ENCODE data around the gene DTD1. TPM values are rescaled to one million over a fixed set of nuclear protein-coding genes. Genes with fewer than 3 reads are reported as not detected.

Gene DTD1
- total and polyA plus RNA-seq, 2 of the 13 experiments (the other 11 are each of a cell fraction or from before 2014, with no cell fraction given): 41.2 to 79.3 TPM

- 42% methylated on average over 9 of the region's 9 CpGs for WGBS (ENCODE audit: low lambda C conversion rate)
- ATAC-seq (no peak), FAIRE-seq (no peak), DNase-seq (ENCODE audit: low spot score) (no peak)
- Histone ChIP-seq H3K4me3 (replicated peaks in 1 of 3; ENCODE audit: insufficient read depth in 1 of 3, low read depth in 2 of 3, low read length in 3 of 3) (no peak overlapping the region), H3K4me1 (ENCODE audit: insufficient read depth, low read length) (no peaks in the 10 kb centered on the region), H4K20me1 (ENCODE audit: insufficient read depth, low read length) (no peaks in the 10 kb centered on the region), H3K36me3 (replicated peaks in 1 of 2; ENCODE audit: control insufficient read depth in 1 of 2, insufficient read depth in 2 of 2, low read length in 2 of 2) (no peaks in the 10 kb centered on the region), H3K9ac (ENCODE audit: insufficient read depth, low read depth, low read length) (no peak overlapping the region), H3K9me3 (ENCODE audit: low read length) (no peaks in the 10 kb centered on the region), H3K79me2 (ENCODE audit: insufficient read depth, low read length) (no peaks in the 10 kb centered on the region), H3K4me2 (ENCODE audit: low read depth, low read length) (no peak overlapping the region), H2AFZ (ENCODE audit: low read length) (no peak overlapping the region), H3K27ac (ENCODE audit: extremely low read length, insufficient read depth, low read length) (no peak overlapping the region), H3K27me3 (ENCODE audit: control insufficient read depth in 1 of 2, insufficient read depth in 2 of 2, low read length in 2 of 2) (peaks cover 0 to 13% of the 10 kb centered on the region in 2 experiments; a peak in 2 of 5 replicates)
- intact Hi-C loops (cut with micrococcal nuclease; ENCODE audit: unreplicated experiment): no loop called here
- ChIA-PET CTCF (ENCODE audit: low intra/inter-chr PET ratio, low total read pairs) (no interaction called here), POLR2A (interaction anchor here (1.5 kb wide), 1 partner anchor 13 kb away, joined by 4 read pairs; no protein-coding TSS in a partner anchor)
- BruUV-seq (replicated peaks): no TSS peak
- TF ChIP-seq IKZF5 (CRISPR knock-in tag; IDR thresholded peaks at IDR 0.05): no peak
- TF ChIP-seq YEATS4 (CRISPR knock-in tag; IDR thresholded peaks at IDR 0.05; ENCODE audit: borderline replicate concordance): no peak
- TF ChIP-seq ZNF503 (CRISPR knock-in tag; IDR thresholded peaks at IDR 0.05): no peak
- TF ChIP-seq HOXA3 (CRISPR knock-in tag; IDR thresholded peaks at IDR 0.05): no peak
- no peak for TF ChIP-seq ZNF777 (CRISPR knock-in tag; IDR thresholded peaks at IDR 0.05)
- no peak for TF ChIP-seq RAD21 (CRISPR knock-in tag; IDR thresholded peaks at IDR 0.05)
- TF ChIP-seq MYC (CRISPR knock-in tag; IDR thresholded peaks at IDR 0.05; ENCODE audit: borderline replicate concordance): no peak
- TF ChIP-seq ETS1 (CRISPR knock-in tag; IDR thresholded peaks at IDR 0.05): no peak
- no peak for TF ChIP-seq PLRG1 (conservative IDR thresholded peaks at IDR 0.05)
- no peak for TF ChIP-seq ZNF660 (CRISPR knock-in tag; IDR thresholded peaks at IDR 0.05; ENCODE audit: borderline replicate concordance, low read depth)
- no peak for TF ChIP-seq ZNF333 (CRISPR knock-in tag; IDR thresholded peaks at IDR 0.05; ENCODE audit: borderline replicate concordance)
- no peak for TF ChIP-seq IRF2 (CRISPR knock-in tag; IDR thresholded peaks at IDR 0.05)
- TF ChIP-seq ZNF597 (CRISPR knock-in tag; IDR thresholded peaks at IDR 0.05): no peak
- no peak for TF ChIP-seq ZNF513 (CRISPR knock-in tag; conservative IDR thresholded peaks at IDR 0.05)
- TF ChIP-seq ZNF737 (CRISPR knock-in tag; IDR thresholded peaks at IDR 0.05; ENCODE audit: borderline replicate concordance): no peak
- no peak for TF ChIP-seq ZNF230 (CRISPR knock-in tag; IDR thresholded peaks at IDR 0.05)
- no peak for TF ChIP-seq ZNF615 (CRISPR knock-in tag; IDR thresholded peaks at IDR 0.05; ENCODE audit: borderline replicate concordance)
- in situ Hi-C loops (cut with HindIII; ENCODE audit: extremely low pct_ligation_motif_present, low pct_unique_long_range_greater_than_20kb): no loop called here
These were observed 192.7 kb downstream of the DTD1 start for GRCh38 chr20:18780385-18781130.
